HG03378 (cell line): ENCODE results near the gene ZNF217.
A peak's percentile ranks its signal among the peaks of the same experiment; 100 is the strongest.
"Not testable (repeated sequence)": the region's sequence is repeated elsewhere in the genome, so short reads cannot be mapped to it uniquely, and the experiment has no call there.

ENCODE experiments used
- ATAC-seq: cut with Tn5 transposase; IDR thresholded peaks from one replicate; pipeline ENCODE4 v1.9.1; 2021; ENCODE audit warnings: mild to moderate bottlenecking, moderate library complexity; ENCODE audit not compliant: unreplicated experiment

Gene ZNF217

DNA sequence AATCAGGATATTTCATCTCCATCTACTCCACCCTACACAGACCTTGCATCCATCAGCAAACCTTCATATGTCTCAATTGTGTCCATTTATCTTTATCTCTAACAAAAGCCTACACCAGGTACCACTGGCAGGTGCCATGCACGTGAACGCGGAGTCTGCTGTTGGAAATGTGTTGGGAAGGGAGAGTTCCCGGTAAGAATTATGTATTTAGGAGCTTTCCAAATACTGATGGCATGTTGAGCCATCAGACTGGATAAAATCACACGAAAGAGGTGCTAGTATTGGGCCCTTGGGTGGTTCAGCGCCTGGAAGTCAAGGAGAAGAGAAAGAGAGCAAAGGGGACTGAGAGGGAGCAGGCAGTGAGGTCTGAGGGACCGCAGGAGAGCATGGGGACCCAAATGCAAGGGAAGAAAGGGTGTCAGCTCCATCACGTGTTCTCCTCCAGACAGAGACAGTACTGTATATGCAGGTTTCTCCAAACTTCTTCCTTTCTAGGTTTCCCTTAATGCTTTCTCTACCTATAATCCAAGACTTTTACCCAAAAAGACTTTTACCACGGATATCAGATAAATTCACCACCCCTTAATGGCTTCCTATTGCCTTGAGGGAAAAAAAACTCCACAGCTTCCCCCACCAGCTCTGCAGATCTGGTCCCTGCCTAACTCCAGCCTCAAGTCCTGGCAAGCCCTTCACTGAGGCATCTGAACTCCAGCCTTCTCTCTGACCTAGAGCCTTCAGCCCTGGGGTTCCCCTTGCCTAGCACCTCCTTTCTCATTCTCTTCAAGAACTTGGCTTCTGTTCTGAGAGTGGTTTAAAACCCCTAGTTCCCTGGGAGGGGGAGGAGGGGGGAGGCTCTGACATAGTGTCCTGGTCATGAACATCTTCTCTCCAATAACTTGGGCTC lies 4.8 kb upstream of the ZNF217 start:
- ATAC-seq = no peak

DNA sequence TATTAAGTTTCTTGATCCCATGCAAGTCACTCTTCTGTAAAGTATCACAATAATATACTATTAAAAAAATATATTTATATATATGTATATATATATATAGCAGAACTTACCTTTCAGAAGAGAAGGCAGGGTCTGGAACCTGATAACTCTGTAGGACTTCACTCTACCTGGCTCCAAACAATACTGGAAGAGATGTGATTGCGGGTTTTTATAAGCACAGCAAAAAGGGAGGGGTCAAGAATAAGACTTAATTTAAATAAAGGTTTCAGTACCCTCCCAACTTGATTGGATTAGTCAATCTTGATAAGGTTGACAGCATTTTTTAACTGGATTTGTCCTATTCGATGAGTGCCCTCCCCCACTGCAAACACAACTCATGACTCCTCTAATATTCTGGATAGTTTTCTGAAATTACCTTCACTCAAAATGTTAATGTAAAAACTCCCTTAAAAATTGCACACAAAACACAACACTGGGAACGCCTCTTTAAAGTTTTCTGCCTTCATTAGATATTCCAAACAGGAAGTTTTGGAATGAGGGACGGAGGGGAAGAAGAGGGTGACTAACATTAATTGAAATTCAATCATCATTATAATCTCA lies 4.0 kb upstream of the ZNF217 start:
- ATAC-seq = no peak

DNA sequence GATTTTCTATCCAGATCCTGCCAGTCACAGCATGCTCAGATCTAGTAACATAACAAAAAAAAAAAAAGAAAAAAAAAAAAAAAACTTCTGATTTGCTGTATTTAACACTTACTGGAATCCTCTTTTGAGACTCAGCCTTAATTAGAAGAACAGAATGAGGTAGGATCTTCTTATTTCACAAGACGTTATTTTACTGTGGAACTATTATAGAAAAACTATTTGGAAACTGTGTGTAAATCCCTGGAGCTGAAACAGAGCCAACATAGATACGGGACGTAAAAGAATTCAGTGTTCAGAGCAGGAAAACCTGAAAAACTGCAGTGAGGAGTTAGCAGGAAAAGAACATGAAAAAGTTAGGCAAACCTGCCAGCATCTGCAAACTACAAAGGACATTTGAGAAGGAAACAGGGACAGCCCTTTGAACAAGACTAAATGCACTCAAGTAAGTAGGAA lies 3.4 kb upstream of the ZNF217 start:
- ATAC-seq = no peak

DNA sequence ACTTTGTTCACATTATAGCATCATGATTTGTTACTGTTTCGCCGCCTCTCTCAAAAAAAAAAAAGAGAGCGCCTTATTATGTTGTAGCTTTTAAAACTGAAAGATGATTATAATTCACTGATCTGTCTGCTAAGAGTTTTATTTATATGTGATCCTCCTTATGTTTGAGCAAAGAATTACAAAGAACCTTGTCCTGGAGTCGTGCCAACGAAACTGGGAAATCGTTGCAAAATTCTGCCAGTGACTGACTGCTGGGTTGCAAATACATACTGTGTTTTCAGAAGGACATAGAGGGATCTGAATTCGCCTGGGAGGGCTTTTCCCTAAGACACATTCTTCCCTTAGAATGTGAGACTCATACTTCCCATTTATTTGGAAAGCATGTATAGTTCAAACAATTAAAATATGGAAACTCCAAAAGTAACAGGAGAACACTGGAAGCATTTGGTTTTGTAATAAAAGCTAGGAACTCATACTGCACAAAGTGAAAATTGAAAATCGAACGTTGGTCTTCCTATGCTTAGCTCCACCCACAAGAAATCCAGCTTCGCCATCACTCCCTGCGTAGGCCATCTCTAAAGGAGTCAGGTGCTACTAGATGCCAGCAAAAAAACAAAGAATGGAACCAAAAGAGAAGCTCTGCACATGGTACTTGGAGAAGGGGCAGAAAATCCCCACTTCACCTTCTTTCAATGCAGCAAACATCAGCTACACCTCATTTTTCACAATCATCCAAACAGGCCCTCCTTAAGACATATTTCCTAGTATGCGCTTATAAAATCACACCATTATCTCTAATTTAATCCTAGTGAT lies 2.8 kb upstream of the ZNF217 start:
- not testable (repeated sequence) for ATAC-seq

DNA sequence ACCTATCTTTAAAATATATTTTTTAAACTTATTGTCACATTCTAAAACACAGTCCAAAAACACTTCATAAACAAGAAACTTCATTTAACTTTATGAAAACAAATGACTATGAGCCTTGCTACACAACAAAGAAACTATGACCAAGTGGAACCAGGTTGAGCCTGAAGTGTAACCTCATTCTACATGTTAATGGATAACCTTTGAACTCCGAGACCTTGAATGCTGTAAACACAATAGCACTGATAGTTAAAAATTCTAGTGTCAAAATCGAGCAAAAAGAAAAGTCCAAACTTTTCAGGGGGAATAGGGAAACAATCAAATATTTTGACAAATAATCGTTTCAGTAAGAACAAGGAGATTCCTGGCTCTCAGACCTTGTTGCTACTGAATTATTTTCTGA lies 2.1 kb upstream of the ZNF217 start:
- not testable (repeated sequence) for ATAC-seq

DNA sequence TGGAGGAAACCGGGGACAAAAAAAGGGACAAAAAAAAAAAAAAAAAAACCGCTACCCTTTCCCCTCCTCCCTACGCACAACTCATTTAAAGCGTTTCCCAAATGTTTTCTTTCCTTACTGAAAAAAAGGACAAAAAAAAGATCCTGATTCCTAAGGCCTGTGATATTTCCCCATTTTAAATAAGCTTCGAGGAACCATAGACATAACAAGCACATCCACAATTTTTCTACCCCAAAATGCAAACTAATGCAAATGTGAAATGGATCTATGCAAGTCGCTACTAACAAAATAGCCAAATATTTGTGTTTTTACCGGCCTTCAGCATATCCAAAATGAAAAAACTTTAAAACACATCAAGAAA lies 1.4 kb upstream of the ZNF217 start:
- ATAC-seq = no peak

DNA sequence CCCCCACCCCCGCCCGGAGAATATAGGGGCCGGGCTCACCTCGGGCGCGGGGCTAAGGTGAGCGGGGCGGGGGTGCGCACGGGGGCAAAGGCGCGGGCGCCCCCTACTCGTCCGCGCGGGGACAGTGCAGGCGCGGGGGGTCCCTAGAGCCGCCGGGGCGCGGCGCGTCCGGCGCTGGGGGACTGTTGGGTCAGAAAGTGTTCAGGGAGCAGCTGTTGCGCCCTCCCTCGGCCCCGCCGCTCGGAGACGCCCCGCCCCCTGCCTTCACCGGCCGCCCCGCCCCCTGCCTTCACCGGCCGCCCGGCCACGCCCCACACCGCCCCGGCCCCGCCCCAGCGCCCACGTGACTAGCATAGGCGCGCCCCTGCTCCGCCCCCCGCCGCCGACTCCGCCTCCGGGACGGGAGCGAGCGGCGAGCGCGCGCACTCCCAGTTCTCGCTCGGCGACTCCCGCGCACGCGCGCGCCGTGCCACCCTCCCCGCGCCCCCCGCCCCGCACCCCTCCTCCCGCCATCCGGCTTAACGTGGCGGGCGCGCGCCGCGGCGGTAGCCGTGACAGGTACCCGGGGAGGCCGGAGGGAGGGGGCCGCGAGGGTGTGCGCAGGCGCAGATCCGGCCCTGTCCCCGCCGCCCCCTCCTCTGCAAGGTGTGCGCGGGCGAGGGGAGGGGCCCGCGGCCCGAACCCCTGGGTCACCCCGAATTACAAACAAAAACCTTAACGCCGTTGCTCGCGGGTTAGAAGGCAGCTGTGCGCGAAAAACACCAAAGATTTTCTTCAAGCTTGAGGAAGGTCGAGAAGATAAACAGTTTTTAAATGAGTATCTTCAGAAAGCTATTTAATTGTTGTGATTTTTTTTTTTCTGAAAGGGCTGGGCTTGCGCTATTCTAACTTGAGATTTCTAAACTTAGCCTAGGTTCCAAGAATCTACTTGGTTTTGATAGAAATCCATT lies 704 bp upstream of the ZNF217 start:
- peak; percentile 48 for ATAC-seq

DNA sequence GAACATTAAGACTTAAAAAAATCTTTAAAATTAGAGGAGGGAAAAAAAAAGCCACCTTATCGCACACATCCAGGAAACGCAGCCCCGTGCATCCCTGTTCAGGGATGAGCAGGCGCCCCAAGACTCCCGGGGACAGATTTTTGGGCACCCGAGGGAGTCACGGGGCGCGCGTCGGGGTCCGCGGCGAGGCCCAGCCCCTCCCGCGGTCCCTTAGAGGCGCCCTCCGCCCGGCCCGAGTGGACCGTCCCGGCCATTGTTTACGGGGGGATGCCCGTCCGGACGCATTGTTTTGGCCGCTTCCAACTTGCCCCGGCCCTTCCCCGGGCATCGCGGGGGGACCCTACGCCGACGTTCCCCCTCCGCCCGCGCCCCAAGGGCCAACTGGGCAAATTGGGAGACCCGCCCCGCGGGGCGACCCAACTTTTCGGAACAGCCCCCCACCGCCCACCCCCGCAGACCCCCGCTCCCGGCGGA lies 610 bp downstream of the ZNF217 start:
- no peak for ATAC-seq

DNA sequence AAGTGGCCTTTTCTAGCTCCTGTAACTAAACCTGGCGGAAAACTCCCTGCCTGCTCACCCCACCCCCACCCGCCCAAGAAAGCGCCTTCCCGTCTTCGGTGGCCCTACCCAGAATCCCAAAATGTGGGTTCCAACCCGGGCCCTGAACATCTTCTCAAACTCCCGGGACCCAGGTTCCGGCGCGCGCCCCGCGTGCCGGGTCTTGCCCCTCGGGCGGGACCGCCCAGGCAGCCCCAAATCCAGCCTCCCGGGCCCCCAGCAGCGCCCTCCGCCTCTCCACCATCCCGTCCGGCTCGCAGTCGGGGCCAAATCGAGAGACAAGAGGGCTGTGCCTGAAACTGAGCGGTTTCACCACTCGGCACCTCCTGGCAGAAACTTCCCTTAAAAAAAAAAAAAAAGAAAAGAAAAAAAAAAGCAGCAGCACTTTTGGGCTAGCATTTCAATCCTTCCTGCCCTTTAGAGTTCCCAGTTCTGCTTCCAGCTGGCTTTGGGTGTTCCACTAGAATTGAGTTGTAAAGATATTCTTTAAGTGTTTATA lies 1.1 kb downstream of the ZNF217 start:
- ATAC-seq = not testable (repeated sequence)

DNA sequence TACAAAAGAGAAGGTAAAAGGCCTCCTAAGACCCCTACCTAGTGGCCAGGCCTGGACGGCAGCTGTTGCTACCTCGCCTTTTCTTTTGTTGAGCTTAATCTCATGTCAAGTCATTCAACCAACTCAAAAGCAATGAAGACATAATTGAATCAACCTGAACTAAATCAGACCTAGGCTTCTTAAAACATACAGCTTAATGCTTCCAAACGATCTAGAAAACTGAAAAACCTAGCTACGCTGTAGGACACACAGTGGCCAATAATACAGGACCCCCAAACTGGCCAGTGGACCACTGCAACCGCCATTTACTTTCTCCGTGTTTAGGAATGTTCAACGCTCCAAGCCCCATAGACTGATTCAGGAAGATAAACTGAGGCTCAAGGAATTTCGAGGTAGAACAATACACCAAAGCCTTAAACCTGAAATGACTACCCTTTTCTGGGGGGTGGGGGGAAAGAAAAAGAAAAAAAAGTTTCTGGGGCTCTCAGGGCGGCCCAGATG lies 1.6 kb downstream of the ZNF217 start:
- ATAC-seq = not testable (repeated sequence)

DNA sequence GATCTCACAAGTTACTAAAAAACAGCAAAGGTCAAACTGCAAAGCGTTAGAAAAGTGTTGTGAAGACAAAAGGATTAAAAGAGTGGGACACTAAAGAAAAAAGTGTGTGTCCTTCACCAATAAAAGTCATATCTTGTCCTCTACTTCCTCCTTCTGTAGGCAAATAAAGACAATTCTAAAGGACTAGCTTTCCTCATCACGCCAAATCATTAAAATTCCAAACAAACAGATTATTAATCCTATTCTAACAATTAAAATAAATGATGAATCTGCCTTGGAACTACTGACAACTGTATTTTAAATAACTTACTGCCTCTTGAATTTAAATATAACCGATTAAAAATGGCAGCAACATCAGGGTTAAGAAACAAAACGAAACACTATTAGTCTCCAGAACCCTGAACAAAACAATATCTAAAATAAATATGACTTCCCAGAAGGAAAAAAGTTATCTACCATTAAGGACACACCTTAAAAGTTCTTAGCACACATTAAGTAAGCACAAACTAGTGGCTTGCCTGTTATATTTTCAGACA lies 2.4 kb downstream of the ZNF217 start:
- ATAC-seq = not testable (repeated sequence)

DNA sequence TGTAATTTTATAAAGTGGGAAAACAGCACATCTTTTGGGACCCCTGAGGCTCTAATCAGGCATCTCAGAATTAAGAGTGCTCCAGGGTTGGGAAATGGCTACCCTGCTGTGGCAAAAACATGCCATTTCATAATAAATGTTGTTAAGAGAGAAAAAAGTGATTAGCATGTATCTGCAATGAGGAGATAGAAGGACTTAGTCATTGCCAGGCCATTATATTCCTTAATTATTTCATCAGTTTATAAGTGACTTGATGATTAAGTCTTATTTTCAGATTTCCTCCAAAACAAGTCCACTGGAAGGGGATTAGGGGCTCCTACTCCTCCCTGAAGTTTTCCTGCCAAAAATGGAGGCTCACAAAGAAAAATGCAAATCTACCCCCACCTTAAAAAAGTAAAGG lies 3.0 kb downstream of the ZNF217 start:
- ATAC-seq = not testable (repeated sequence)

DNA sequence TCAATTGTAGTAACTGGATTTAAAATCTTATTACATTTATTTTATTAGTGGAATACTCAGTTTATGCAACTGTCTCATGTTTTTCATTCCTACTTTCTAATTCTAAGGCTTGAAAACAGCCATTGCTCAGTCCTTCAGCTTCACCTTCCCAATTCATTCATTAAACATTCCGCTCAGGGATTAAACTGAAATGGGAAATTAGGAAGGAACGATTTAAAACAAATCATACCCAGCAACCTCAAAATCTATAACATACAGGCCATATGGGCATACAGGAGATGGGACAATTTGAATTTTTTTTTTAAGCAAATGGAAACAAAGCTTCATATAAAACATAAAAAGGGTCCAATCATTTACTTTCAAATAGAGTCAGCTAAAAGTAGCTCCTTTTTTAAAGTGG lies 3.5 kb downstream of the ZNF217 start:
- not testable (repeated sequence) for ATAC-seq

DNA sequence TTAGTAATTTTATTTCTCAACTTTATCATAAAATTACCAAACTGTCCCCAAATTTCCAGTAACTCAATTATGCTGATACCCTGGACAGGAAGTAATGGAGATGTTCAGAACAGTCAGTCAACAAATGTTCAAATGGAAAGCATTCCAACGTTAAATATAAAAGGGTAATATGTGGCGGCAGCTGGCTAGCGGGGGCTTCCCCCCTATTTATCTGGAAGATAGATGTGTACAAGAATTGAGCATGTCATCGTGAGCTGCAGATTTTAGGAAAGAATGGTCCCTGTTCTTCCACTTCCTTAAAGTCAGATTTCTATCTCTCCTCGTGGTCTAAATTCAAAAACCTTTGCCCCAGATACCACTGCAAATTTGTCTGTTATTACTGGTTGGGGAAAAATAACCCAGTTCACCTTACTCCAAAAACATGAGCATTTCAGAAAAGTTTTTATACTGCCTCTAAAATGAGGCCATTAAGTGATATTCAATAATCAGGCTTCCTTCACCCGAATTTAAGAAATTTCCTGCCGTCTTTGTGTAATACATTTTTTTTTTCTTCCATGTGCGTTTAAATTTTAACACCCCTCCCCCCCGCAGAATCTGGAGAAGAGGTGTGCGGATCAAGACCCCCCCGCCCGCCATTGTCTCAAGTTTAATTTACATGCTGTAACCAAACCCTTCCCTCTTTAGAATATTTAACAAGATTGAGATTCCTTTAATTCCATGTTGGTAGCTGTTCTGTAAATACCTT lies 4.1 kb downstream of the ZNF217 start:
- not testable (repeated sequence) for ATAC-seq

DNA sequence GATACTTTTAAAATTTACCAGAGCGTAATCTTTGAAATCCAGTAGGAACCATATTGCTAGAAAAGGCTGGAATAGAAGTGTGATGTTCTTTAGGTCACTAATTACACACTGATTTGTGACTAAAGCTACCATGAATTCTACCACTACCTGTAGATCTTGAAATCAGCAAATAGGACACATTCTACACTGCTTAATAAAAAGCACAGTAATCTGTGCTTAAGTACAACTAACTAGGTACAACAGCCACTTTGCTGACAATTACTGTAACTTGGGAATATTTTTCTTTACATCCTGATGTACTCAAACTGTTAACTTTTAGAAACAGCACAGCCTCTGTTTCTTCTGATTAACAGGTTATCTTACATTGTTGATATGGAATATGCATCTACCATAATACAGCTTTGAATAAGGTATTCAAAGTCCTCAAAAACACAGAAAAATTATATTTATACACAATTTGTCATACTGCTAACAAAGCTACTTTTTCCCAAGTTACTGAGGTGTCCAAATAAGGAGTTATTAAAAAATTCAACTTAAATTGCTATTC lies 6.4 kb downstream of the ZNF217 start:
- not testable (repeated sequence) for ATAC-seq

DNA sequence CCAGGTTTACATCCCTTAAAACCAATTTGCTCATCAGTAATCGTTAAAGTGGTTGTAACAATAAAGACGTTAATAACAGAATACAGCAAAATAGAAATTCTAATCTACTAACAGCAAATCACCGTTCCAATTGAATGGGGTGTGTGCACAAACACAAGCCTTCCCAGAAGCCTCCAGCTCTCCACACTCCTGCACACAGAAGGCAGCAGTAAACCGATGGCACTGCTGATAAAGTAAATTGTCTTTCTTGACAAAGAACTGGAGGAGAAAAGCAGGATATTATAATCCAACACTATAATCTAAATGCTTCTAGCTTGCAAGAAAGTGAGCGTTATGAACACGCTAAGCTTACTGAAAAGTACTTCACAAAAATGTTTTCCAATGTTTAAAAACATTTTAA lies 7.0 kb downstream of the ZNF217 start:
- ATAC-seq = no peak

DNA sequence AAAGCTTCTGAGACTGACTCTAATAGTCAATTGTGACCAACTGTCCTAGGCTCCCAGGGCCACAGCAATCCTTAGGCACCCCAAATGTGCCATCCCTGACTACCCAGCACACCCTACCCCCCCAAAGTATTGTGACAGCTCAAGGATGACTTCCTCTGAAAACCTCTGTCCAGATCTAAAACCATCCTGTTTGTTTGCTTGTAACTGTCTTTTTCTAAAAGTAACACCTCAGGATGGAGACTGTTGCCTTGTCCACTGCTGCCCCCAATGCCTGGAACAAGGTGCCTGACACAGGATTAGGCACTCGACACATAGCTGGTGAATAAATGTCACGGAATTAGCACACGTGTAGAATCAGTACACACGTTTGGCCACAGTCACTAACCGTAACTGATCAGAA lies 7.7 kb downstream of the ZNF217 start:
- not testable (repeated sequence) for ATAC-seq

DNA sequence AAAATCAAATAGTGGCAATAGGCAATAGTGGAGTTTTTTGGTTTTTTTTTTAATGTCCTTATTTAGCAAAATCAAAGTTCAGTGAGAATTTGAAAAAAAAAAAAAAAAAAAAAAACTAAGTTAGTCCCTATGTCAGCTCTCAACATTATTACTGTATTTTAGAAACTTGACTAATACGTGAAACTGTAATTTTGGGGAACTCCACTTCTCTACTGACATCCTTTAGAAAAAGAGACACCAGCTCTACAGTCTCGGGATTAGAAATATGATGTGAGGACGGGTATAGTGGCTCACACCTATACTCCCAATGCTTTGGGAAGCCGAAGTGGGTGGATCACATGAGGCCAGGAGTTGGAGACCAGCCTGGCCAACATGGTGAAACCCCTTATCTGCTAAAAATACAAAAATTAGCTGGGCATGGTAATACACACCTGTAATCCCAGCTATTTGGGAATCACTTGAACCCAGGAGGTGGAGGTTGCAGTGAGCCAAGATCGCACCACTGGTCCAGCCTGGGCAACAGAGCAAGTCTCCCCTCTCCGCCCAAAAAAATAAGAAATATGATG lies 8.6 kb downstream of the ZNF217 start:
- ATAC-seq = not testable (repeated sequence)
